ENCODE results near the gene MACIR. TPM values are rescaled to one million over a fixed set of nuclear protein-coding genes. Genes with fewer than 3 reads are reported as not detected.

The MACIR gene
- total RNA-seq, 2 experiments from 2014 or later: 1.3 to 1.6 TPM

GRCh38 chr5:103243665-103244064, 14.9 kb upstream of the MACIR start:
- Mint-ChIP-seq H3K27me3 (peaks cover 66% of the 10 kb centered on the region), H3K4me3 (no peak overlapping the region), H3K36me3 (ENCODE audit: low read depth) (no peaks in the 10 kb centered on the region), H3K4me1 (ENCODE audit: low read depth) (peaks cover 7% of the 10 kb centered on the region), H3K27ac (no peak overlapping the region), H3K9me3 (peaks cover 16% of the 10 kb centered on the region)
- Histone ChIP-seq H3K27me3 (ENCODE audit: control insufficient read depth in 1 of 2, insufficient read depth in 2 of 2, low read length in 2 of 2) (peaks cover 10 to 13% of the 10 kb centered on the region in 2 experiments), H3K27ac (ENCODE audit: low read depth in 1 of 2, low read length in 2 of 2) (no peak overlapping the region), H3K4me1 (ENCODE audit: insufficient read depth, low read length) (peaks cover 3% of the 10 kb centered on the region), H3K9me3 (ENCODE audit: control insufficient read depth in 1 of 2, insufficient read depth in 1 of 2, low read length in 2 of 2) (peaks cover 0 to 17% of the 10 kb centered on the region in 2 experiments), H3K4me3 (ENCODE audit: low read length) (no peak overlapping the region), H3K36me3 (ENCODE audit: insufficient read depth, low read length) (no peaks in the 10 kb centered on the region)
- no peak for TF ChIP-seq CTCF (IDR thresholded peaks at IDR 0.05)
- intact Hi-C loops (cut with DNase I, micrococcal nuclease): no loop called here
- DNase-seq (no peak), ATAC-seq (ENCODE audit: poor library complexity) (no peak)
- ChIA-PET POLR2A (interaction anchor here (1.0 kb wide), 1 partner anchor 15 kb away, joined by 3 read pairs; the partner anchor contains the start of gene MACIR), CTCF (no interaction called here)

- Mint-ChIP-seq H3K27me3 (peaks cover 62% of the 10 kb centered on the region), H3K9me3 (peaks cover 11% of the 10 kb centered on the region), H3K4me1 (ENCODE audit: low read depth) (peaks cover 7% of the 10 kb centered on the region), H3K27ac (no peak overlapping the region), H3K4me3 (no peak overlapping the region), H3K36me3 (ENCODE audit: low read depth) (no peaks in the 10 kb centered on the region)
- ChIA-PET CTCF (no interaction called here), POLR2A (interaction anchor here (1.0 kb wide), 1 partner anchor 14 kb away, joined by 3 read pairs; the partner anchor contains the start of gene MACIR)
- no peak for ATAC-seq (ENCODE audit: poor library complexity)
- intact Hi-C loops (cut with DNase I, micrococcal nuclease): no loop called here
- H3K27me3 ChIP-seq (ENCODE audit: control insufficient read depth in 1 of 2, insufficient read depth in 2 of 2, low read length in 2 of 2): peaks cover 10 to 13% of the 10 kb centered on the region in 2 experiments
- H3K4me3 ChIP-seq (ENCODE audit: low read length): no peak overlapping the region
- peaks cover 3% of the 10 kb centered on the region for H3K4me1 ChIP-seq (ENCODE audit: insufficient read depth, low read length)
- H3K36me3 ChIP-seq (ENCODE audit: insufficient read depth, low read length): no peaks in the 10 kb centered on the region
- no peak overlapping the region for H3K27ac ChIP-seq (ENCODE audit: low read depth in 1 of 2, low read length in 2 of 2)
- no peak for DNase-seq
- peaks cover 0 to 10% of the 10 kb centered on the region in 2 experiments for H3K9me3 ChIP-seq (ENCODE audit: control insufficient read depth in 1 of 2, insufficient read depth in 1 of 2, low read length in 2 of 2)
- TF ChIP-seq CTCF (IDR thresholded peaks at IDR 0.05): no peak
Observed at GRCh38 chr5:103244398-103244797, 14.2 kb upstream of the MACIR start.

GRCh38 chr5:103245761-103246160, 12.8 kb upstream of the MACIR start:
- CTCF ChIA-PET: no interaction called here
- Mint-ChIP-seq H3K9me3 (peaks cover 3% of the 10 kb centered on the region), H3K27ac (no peak overlapping the region), H3K36me3 (ENCODE audit: low read depth) (no peaks in the 10 kb centered on the region), H3K4me3 (no peak overlapping the region), H3K4me1 (ENCODE audit: low read depth) (peaks cover 7% of the 10 kb centered on the region), H3K27me3 (peaks cover 73% of the 10 kb centered on the region)
- intact Hi-C loops (cut with DNase I, micrococcal nuclease): no loop called here
- Histone ChIP-seq H3K27ac (ENCODE audit: low read depth in 1 of 2, low read length in 2 of 2) (no peak overlapping the region), H3K4me1 (ENCODE audit: insufficient read depth, low read length) (peaks cover 3% of the 10 kb centered on the region), H3K4me3 (ENCODE audit: low read length) (no peak overlapping the region), H3K36me3 (ENCODE audit: insufficient read depth, low read length) (no peaks in the 10 kb centered on the region), H3K9me3 (ENCODE audit: control insufficient read depth in 1 of 2, insufficient read depth in 1 of 2, low read length in 2 of 2) (no peaks in the 10 kb centered on the region), H3K27me3 (ENCODE audit: control insufficient read depth in 1 of 2, insufficient read depth in 2 of 2, low read length in 2 of 2) (peaks cover 10 to 13% of the 10 kb centered on the region in 2 experiments)
- no peak for TF ChIP-seq CTCF (IDR thresholded peaks at IDR 0.05)
- ATAC-seq (ENCODE audit: poor library complexity): no peak
- peak in 3 of 14 experiments; percentile 20 to 35 (median 28) for DNase-seq
- POLR2A ChIA-PET: no interaction called here
